ENCODE results near the gene GMPR2.

DNA sequence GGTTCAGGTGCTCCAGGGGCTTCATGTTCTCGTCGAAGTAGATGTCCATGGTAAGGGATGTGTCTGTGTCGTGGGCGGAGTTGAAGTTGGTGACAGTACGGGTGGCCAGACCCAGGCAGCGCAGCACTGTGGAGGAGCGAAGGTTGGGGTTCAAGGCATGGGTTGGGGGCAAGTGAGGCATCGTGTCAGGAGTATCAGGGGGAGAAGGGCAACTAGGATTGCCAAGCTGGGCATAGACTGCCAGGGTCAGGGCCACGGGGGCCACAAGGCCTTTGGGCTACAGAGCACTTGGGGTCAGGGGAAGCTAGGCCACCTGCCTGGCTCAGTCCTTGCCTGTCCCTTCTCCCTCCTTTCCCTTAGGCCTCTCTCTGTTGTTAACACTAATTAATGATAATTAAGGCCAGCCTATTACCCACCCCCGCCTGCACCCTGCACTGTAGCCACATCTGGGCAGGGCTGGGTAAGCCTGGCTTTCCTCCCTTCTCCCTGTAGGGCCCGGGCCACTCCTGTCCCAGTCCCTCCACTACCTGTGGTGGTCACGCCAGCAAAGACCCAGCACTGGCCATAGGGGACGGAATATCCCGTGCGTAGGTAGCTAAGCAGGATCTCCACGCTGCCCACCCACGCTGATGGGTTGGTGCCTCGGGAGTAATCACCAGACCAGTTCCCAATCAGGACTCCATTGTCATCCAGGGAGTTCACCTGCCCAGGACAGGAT is 26.0 kb downstream of the GMPR2 start:
- TF ChIP-seq, protein P1, sequence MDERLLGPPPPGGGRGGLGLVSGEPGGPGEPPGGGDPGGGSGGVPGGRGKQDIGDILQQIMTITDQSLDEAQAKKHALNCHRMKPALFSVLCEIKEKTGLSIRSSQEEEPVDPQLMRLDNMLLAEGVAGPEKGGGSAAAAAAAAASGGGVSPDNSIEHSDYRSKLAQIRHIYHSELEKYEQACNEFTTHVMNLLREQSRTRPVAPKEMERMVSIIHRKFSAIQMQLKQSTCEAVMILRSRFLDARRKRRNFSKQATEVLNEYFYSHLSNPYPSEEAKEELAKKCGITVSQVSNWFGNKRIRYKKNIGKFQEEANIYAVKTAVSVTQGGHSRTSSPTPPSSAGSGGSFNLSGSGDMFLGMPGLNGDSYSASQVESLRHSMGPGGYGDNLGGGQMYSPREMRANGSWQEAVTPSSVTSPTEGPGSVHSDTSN (CRISPR knock-in tag; IDR thresholded peaks at IDR 0.05) = no peak
- TF ChIP-seq CEBPG (CRISPR knock-in tag; IDR thresholded peaks at IDR 0.05) = no peak
- TF ChIP-seq MAFK (conservative IDR thresholded peaks at IDR 0.05 in 1 of 2, IDR thresholded peaks at IDR 0.05 in 1 of 2; ENCODE audit: low read length in 2 of 2) = no peak
- TF ChIP-seq DPF2 (CRISPR knock-in tag; IDR thresholded peaks at IDR 0.05; ENCODE audit: borderline replicate concordance, low read depth) = no peak
